ENCODE measurements around the gene TRIM37.

TRIM37 gene

DNA sequence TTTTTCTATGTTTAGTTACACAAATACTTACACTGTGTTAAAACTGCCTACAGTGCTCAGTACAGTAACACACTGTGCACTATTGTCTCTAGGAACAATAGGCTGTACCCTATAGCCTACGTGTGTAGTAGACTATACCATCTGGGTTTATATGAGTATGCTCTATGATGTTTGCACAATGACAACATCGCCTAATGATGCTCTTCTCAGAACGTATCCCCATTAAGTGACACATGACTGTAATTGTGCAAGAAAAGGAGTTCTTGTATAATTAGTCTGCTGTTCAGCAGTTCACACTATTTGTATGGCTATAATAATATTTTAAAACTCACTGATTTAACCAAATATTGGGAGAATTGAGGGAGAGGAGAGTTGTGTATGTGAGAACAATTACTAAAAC is 173.7 kb downstream of the TRIM37 start:
- no peak for DNase-seq (ENCODE audit: low read depth)
- H3K4me3 ChIP-seq (ENCODE audit: low read depth, low read length) = no peak overlapping the region
- TF ChIP-seq, protein P1, sequence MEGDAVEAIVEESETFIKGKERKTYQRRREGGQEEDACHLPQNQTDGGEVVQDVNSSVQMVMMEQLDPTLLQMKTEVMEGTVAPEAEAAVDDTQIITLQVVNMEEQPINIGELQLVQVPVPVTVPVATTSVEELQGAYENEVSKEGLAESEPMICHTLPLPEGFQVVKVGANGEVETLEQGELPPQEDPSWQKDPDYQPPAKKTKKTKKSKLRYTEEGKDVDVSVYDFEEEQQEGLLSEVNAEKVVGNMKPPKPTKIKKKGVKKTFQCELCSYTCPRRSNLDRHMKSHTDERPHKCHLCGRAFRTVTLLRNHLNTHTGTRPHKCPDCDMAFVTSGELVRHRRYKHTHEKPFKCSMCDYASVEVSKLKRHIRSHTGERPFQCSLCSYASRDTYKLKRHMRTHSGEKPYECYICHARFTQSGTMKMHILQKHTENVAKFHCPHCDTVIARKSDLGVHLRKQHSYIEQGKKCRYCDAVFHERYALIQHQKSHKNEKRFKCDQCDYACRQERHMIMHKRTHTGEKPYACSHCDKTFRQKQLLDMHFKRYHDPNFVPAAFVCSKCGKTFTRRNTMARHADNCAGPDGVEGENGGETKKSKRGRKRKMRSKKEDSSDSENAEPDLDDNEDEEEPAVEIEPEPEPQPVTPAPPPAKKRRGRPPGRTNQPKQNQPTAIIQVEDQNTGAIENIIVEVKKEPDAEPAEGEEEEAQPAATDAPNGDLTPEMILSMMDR (IDR thresholded peaks at IDR 0.05; ENCODE audit: low read depth, low read length, missing control alignments) = no peak

All from GM12864 (cell line).